GM19463 (cell line): ENCODE measurements around the gene CCNK.

Experiments
- ATAC-seq: cut with Tn5 transposase; IDR thresholded peaks from one replicate; pipeline ENCODE4 v1.9.1; 2021; ENCODE audit warnings: mild to moderate bottlenecking, moderate library complexity; ENCODE audit not compliant: unreplicated experiment

The CCNK gene

GRCh38 chr14:99505089-99505488 is 23.9 kb downstream of the CCNK start:
- ATAC-seq, result no peak

DNA sequence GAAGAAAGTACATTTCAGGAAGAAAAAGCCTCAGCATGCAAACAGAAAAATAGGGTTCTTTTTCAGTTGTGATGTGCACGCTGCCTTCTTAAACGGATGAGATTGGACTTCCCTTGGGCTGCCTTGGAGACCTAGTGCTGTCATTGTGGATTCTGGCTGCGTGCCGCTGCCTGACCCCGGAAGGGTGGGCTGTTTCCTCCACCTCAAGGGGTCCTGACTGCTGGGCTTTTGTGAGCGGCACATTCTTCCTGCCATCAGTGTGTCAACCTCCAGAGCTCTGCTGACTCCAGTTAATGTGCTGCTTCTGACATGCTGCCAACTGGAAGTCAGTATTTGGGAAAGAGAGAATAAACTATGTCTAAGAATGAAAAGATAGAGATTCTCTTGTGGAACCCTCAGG is 25.1 kb downstream of the CCNK start:
- no peak for ATAC-seq

DNA sequence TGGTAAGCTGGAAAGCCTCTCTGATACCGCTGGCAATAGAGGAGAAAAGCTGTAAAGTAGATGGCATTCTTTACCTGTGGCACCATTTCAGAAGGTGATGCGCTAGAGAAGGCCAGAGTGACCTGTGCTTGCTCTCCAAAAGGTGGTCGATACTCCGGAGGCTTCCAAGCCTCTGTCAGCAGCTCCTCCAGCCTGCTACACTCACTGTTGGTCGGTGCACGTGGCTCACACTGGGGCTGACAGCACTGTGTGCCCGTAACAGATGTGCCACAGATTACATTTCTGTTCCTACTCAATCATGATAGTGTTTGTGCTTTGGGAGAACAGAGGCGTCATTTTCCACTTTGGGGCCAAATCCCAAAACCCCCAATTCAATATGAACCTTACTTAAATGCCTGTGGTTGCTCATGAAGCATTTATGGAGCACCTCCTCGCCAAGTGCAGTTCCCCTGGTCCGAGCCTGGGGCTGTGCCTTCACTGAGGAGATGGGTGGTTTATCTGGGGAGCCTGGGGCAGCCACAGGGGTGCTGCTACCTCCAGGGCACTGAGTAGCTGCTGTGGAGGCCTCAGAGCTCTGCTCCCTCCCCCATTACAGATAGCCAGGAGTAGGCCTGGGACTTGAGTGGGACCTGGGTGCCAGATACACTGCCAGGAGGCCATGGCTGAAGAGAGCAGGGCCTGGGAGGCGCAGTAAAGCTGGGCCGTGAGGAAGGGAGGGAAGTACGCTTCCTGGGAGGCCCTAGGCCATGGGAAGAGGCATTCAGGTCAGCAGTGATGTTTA is 26.8 kb downstream of the CCNK start:
- no peak for ATAC-seq

DNA sequence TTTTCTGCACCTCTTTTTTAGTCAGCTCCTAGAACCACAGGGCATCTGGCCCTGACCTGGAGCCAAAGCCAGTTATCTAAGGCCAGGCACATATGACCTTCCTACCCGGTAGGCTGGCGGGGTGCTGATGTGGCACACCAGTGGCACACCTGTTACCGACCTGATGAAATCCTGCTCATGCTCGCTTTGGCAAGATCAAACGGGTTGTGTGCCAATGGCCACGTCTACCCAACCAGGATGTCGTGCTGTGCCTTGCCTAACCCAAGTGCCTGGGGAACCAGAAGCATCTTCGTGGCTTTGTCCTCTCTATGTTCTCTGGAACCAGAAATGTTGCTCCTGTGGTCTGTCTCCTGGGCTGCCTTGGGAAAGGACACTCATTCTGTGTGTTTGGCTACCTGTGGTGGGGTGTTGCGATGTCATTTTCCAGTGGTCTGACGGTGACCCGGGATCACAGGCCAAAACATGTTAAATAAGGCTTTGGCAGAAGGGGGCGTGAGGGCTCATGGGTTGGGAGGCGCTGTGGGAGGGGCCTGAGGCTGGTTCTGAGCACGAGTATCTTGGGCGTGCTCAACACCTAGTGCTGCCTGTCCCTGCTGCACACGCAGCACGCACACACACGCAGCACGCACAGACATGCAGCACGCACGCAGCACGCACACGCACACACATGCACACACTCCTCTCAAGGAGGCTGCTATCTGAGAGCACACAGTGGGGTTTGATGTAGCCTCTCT is 27.9 kb downstream of the CCNK start:
- ATAC-seq, result no peak

GRCh38 chr14:99509871-99510555 is 28.8 kb downstream of the CCNK start:
- no peak for ATAC-seq

- no peak for ATAC-seq
Observed at GRCh38 chr14:99510556-99511139, 29.4 kb downstream of the CCNK start.

DNA sequence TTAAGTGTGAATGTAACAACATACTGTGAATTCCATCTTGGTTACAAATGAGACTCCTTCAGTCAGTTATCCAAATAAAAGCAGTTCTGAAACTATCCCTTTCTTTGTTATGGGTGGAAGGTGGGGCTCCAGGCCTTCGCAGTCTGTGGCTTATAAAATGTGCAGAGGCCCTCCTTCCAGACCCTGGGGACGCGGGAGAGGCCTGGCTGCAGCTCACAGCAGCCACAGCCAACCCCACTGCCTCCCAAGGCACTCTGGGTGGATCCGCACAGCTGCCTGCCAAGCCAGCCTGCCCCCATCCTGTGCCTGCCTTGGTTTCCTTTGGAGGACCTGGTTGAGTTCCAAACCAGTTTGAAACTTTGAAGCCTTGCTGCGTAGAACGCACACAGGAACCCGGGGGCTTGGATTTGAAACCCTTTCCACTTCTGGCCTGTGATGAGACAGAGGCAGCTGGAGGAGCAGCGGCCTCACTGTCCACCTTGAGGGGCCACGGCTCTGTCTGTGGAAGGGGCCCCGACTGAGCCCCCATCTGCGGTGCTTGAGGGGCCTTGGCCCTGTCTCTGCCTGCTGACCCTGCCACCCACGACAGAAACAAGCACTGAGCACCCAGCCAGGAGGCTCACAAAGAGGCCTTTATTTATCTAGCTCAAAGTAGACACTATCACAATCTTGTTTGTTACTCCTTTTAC is 30.4 kb downstream of the CCNK start:
- ATAC-seq, result no peak

GRCh38 chr14:99512110-99512449 is 30.9 kb downstream of the CCNK start:
- no peak for ATAC-seq

GRCh38 chr14:99512571-99513182 is 31.5 kb downstream of the CCNK start:
- no peak for ATAC-seq

DNA sequence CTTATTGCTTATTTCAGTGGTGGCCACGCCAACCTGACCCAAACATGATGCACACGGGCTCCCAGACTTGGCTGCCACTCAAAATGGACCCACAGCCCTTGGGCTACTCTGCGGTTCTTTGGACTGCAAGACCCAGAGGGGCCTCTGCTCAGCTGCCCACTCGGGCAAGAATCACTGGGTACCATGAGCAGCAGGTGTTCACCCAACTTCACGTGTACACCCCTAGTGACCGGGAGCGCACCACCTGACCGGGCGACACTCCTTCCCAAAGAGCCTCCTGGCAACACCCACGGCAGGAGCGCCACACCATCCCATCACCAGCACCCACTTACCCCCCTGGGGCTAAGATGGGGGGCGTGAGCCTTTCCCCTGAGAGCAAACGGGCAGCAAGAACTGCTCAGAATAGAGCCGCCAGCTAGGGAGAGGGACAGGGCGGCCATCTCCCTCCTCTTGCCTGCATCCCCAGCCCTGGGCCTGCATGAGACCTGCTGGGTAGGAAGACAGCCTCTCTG is 32.0 kb downstream of the CCNK start:
- ATAC-seq, result no peak

- no peak for ATAC-seq
Observed at GRCh38 chr14:99513946-99514551, 32.8 kb downstream of the CCNK start.

- no peak for ATAC-seq
Observed at GRCh38 chr14:99514552-99515300, 33.5 kb downstream of the CCNK start.

DNA sequence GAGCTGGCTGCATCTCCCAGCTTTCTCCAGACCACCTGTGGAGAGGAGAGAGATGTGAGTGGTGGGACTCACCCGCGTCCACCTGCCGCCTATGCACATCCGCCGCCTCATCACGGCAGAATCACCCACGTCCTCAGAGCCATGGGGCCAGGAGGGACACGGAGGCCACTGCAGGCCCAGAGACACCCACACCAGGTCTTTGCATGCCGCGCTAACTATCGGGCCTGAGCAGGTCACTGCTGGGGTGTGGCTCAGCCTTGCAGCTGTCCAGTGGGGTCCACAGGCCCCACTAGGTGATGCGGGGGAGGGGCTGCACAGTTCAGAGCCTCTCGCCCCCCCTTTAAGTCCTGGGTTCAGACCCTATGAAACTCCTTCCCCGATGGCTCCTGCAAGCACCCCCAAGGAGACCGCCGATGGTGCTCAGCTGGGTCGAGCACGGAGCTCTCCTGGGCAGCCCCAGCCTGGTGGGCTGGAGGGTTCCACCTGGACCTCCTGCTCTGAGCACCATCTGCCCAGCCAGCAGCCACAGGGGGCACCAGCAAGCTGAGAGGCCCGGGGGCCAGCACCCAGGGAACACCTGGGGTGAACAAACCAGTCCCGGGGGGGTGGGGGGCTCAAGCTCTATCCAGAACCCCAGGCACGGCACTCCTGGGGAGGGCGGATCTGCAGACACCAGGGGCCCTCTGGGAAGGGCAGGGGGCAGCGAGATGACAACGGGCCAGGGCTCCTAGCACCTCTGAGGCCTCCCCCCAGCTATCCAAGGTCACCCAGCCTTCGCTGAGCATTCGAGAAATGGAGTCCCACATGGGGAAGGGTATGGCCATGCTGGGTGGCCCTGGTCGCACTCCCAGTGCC is 34.3 kb downstream of the CCNK start:
- no peak for ATAC-seq

- ATAC-seq, result no peak
Observed at GRCh38 chr14:99516156-99516870, 35.1 kb downstream of the CCNK start.

DNA sequence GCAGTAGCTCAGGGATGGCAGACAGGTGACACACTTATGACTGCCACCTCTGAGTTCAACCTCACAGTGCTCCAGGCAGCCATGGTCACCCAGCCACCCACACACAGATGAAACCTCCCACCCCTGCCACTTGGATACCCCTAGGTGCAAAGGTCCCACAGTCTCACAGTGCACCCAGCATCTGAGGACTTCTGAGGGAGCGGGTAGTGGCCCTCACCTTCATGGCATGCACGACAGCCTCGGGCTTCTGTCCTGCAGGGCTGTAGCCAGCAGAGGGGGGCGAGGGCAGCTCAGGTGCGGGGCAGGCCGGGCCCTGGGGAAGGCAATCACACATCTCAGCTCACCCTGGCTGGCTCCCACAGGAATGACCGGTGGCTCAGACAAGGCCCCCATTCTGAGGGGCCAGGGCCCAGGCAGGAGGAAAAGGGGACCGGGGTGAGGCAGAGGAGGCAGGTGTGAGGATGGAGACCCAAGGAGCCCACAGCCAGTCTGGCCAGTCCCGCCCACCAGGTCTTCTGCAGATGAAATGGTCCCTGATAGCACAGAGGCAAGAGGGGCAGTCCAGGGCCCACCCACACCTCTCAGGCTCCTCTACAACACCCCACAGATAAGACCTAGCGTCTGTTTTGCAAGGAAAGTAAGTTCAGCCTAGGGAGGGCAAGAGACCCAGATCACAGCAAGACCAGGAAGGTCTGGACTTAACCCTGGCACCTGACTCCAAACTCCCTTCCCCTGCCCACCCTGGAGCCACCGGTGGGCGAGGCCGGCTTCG is 35.8 kb downstream of the CCNK start:
- ATAC-seq, result no peak

DNA sequence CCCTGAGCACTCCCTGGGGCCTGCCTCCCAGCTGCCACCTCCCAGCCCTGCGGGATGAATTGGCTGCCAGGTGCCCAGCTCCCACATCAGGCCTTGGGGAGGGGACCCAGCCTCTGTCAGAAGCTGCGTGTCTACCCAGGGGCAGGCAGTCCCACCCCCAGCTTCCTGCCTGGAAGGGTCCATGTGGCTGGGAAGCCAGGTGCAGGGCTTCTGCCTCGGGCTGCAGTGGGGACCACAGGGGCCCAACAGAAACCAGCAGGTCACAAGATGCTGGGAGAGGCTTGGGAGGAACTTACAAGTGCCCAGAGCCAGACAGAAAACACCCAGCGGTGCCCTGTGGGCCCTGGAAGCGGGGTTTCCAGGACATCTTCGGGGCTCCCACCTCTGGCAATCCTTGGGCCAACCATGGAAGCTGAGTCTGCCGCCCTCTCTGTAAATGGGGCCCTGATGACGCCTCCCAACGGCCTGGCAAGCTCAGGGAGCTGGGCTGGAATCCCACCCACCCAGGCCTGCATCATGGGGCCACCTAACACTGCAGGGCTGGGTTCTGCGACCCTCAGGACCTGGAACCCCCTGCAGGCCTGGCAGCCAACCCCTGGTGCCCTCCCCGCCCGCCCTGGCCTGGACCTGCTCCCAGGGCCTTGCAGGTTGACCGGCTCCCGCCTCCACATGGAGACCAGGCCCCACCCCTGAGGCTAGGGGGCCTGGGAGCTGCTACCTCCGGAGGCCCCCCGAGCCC is 36.6 kb downstream of the CCNK start:
- peak; percentile 5 for ATAC-seq
